Measurements from ENCODE around the gene MBTD1. TPM values are rescaled to one million over a fixed set of nuclear protein-coding genes. Genes with fewer than 3 reads are reported as not detected.

MBTD1 gene
- 2.5 and 2.8 TPM in 2 replicates for total RNA-seq

GRCh38 chr17:51259564-51260236, at the start of gene MBTD1:
Gene MBTD1, minus strand, starts transcription at chr17:51260049. Its CDS starts 34,888 bp downstream, at chr17:51225161.

GRCh38 chr17:51260237-51261023, 581 bp upstream of the MBTD1 start, which contains the start of gene UTP18:
Gene UTP18, plus strand, starts transcription at chr17:51260546. Its CDS starts 39 bp downstream, at chr17:51260585.

GRCh38 chr17:51166198-51166986, 93.5 kb downstream of the MBTD1 start, which contains the start of gene NME2:
Gene NME2, plus strand, starts transcription at chr17:51166411. Its CDS starts 420 bp downstream, at chr17:51166831.

GRCh38 chr17:51153210-51154072, 106.4 kb downstream of the MBTD1 start, which contains the start of gene NME1:
Gene NME1, plus strand, starts transcription at chr17:51153559. Its CDS starts 2,096 bp downstream, at chr17:51155655.

Other genes with a start within 250 kb of the MBTD1 start
- gene SPAG9, start 139.2 kb downstream of the MBTD1 start, total RNA-seq = 26.5 and 28.6 TPM in 2 replicates
- gene NME1, start 106.5 kb downstream of the MBTD1 start, total RNA-seq = 290 and 317 TPM in 2 replicates
- gene NME2, start 93.6 kb downstream of the MBTD1 start, total RNA-seq = 1,076 and 1,078 TPM in 2 replicates
- gene UTP18, start 497 bp upstream of the MBTD1 start, total RNA-seq = 26.8 and 32.6 TPM in 2 replicates